Measurements from ENCODE around the gene GOLGA6A. TPM values are rescaled to one million over a fixed set of nuclear protein-coding genes. Genes with fewer than 3 reads are reported as not detected.
"Not testable (repeated sequence)": the region's sequence is repeated elsewhere in the genome, so short reads cannot be mapped to it uniquely, and the experiment has no call there.

GOLGA6A gene
- total and polyA plus RNA-seq, 2 of the 8 experiments (the other 6 are each of a cell fraction or from before 2014, with no cell fraction given), result 0.80 to 1.0 TPM

DNA sequence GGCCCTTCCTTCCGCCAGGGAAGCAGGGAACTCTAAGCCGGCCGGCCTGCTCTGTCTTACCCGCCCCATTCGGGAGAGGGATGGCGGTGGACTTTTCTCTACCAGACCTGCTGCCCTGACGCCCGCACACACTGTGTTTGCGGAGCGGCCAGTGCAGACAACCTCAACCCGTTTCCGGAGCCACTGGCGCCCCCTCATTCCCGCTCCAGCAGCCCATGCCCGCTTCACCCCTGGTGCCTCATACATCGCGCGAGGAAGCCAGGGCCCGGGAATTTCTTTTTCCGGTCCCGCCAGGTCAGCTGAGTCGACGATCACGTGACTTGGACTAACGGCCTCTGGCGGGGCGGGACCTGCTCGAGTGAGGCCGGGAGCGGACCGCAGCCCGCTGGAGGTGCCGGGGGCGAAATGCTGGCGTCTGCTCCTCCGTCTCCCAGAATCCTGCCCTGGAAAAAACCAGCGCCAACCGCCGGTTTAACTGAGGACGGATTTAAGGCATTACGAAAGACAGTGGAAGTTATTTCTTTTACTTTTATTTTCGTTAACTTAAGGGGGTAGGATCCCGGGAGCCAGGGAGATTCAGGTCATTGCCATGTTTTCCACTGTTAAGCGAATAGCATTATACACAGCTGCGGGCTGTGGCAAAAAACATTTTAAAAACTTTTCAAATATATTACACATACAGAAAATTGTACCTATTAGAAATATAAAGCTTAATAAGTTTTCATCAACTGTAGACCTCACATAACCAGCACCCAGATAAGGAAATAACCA, 17.8 kb upstream of the GOLGA6A start (continued):
- peak; percentile 47; the same call in 1 of the 2 replicates for TF ChIP-seq PHF8 (conservative IDR thresholded peaks at IDR 0.05; ENCODE audit: low read depth, low read length)
- TF ChIP-seq SP4 (IDR thresholded peaks at IDR 0.05; ENCODE audit: low read length), result peak; percentile 97
- TF ChIP-seq, protein P1, sequence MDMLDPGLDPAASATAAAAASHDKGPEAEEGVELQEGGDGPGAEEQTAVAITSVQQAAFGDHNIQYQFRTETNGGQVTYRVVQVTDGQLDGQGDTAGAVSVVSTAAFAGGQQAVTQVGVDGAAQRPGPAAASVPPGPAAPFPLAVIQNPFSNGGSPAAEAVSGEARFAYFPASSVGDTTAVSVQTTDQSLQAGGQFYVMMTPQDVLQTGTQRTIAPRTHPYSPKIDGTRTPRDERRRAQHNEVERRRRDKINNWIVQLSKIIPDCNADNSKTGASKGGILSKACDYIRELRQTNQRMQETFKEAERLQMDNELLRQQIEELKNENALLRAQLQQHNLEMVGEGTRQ (IDR thresholded peaks at IDR 0.05; ENCODE audit: low read length), result peak; percentile 93

DNA sequence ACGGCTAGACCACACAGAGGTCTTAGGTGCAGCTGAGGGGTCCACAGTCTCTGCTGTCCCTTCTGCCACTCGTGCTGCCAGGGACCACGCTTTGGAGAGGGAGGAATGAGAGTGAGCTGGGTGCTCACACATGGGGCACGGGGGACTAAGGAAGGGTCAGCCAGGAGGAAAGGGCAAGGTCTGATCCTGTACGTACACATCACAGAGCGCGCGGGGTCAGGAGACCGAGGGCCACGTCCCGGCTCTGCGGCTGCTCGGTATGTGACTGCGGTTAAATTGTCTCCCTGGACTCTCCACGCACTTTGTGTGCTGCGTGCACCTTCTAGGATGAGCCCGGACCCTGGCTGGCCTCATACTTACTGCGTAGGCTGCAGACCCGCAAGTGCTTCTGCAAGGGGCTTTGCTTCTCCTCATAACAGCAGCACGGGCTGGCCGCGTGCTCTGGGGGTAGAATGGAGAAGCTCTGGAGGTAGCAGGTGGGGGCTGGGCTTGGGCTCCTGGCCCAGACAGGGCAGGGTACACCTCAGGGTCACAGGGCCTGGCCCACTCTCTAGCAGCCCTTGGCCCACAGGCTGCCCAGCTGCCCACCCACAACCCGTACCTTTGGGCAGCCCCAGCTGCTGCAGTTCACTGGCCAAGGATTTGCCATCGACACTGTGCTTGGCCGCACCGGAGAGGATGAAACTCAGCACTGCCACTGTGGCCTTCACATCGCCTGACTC, 14.6 kb upstream of the GOLGA6A start:
- H3K27ac ChIP-seq (ENCODE audit: low read depth, low read length); H4K20me1 ChIP-seq (replicated peaks in 1 of 2; ENCODE audit: control insufficient read depth in 1 of 2, insufficient read depth in 2 of 2, low read length in 2 of 2); H3K27me3 ChIP-seq (replicated peaks in 1 of 4; ENCODE audit: control insufficient read depth in 3 of 4, extremely low read depth in 1 of 4, insufficient read depth in 3 of 4, low read length in 3 of 4); H3K23me2 ChIP-seq (ENCODE audit: low read depth, low read length); H3K36me3 ChIP-seq (ENCODE audit: control insufficient read depth in 2 of 4, insufficient read depth in 4 of 4, low read length in 3 of 4); H3K4me1 ChIP-seq (replicated peaks in 1 of 4; ENCODE audit: control insufficient read depth in 3 of 4, insufficient read depth in 4 of 4, low read length in 3 of 4); H3K9ac ChIP-seq (replicated peaks in 1 of 4; ENCODE audit: extremely low read depth in 1 of 4, low read depth in 3 of 4, low read length in 3 of 4); H2BK12ac ChIP-seq (ENCODE audit: low read depth, low read length); H3K56ac ChIP-seq (replicated peaks; ENCODE audit: insufficient read length, low read depth, low read length); POLR2A ChIA-PET (ENCODE audit: partially characterized antibody); H3K4me3 ChIP-seq (ENCODE audit: extremely low read depth in 1 of 4, insufficient read depth in 2 of 4, low read depth in 3 of 4, low read length in 4 of 4); CTCF ChIA-PET (ENCODE audit: partially characterized antibody); H3K9me3 ChIP-seq (ENCODE audit: insufficient read depth in 2 of 2, low read depth in 1 of 2, low read length in 1 of 2); H3K14ac ChIP-seq (ENCODE audit: insufficient read length); H4K8ac ChIP-seq (ENCODE audit: extremely low read depth, insufficient read depth, low read length); FAIRE-seq; H3K4ac ChIP-seq (replicated peaks; ENCODE audit: insufficient read length, low read depth, low read length); H2AK5ac ChIP-seq (ENCODE audit: low read depth, low read length); H4K5ac ChIP-seq (ENCODE audit: insufficient read length, low read depth, low read length); H2BK5ac ChIP-seq (ENCODE audit: low read depth, low read length); H2AFZ ChIP-seq (ENCODE audit: low read length); H3K4me2 ChIP-seq (ENCODE audit: insufficient read depth in 1 of 2, low read depth in 2 of 2, low read length in 2 of 2); H3K79me1 ChIP-seq (ENCODE audit: low read depth, low read length); DNase-seq (ENCODE audit: low read depth in 1 of 2, low spot score in 2 of 2); H4K91ac ChIP-seq (replicated peaks; ENCODE audit: insufficient read length, low read length); H3K18ac ChIP-seq (ENCODE audit: extremely low read depth, low read length); H2BK15ac ChIP-seq (ENCODE audit: low read length); H2BK20ac ChIP-seq (ENCODE audit: low read length); H3K23ac ChIP-seq (ENCODE audit: insufficient read length); H3K79me2 ChIP-seq (ENCODE audit: control insufficient read depth in 1 of 2, insufficient read depth in 2 of 2, low read length in 2 of 2); H2BK120ac ChIP-seq (replicated peaks; ENCODE audit: low read depth, low read length): not testable (repeated sequence)
- no CpG with 5 or more reads among the region's 27 CpGs for WGBS, 2 experiments (ENCODE audit: extremely low coverage in 1 of 2, insufficient coverage in 1 of 2, insufficient read length in 1 of 2, insufficient replicate concordance in 2 of 2, low coverage in 1 of 2, low lambda C conversion rate in 2 of 2, missing lambda C conversion rate in 1 of 2)

All from H1 (cell line).